K562 (cell line): ENCODE data around the gene AP3S2. TPM values are rescaled to one million over a fixed set of nuclear protein-coding genes. Genes with fewer than 3 reads are reported as not detected.

Experiments used
- HNRNPH1 ChIP-seq: fragments of 200-400 bp; formaldehyde crosslinking; optimal IDR thresholded peaks from 2 replicates; pipeline ENCODE3; 2017; ENCODE audit warnings: low read depth, mild to moderate bottlenecking, low read length, moderate library complexity
- MCM7 ChIP-seq, 2 experiments: fragments of 450-650 bp; IDR thresholded peaks; 2 replicates each; pipeline ENCODE4 v1.6.1; 2016 to 2018
- NCOR1 ChIP-seq: fragments of 450-650 bp; IDR thresholded peaks from 2 replicates; pipeline ENCODE4 v1.6.1; 2016; ENCODE audit warnings: mild to moderate bottlenecking, moderate library complexity
- SRSF3 ChIP-seq: fragments of 200-400 bp; formaldehyde crosslinking; IDR thresholded peaks from 2 replicates; pipeline ENCODE4 v1.6.1; 2016; ENCODE audit warnings: mild to moderate bottlenecking, low read length, moderate library complexity; ENCODE audit not compliant: insufficient read depth
- STAT5B ChIP-seq: fragments of 250-450 bp; sonication (Bioruptor Pico); IDR thresholded peaks from 2 replicates; pipeline ENCODE4 v1.8.0; 2021; ENCODE audit warnings: mild to moderate bottlenecking, inconsistent platforms
- ZNF140 ChIP-seq: fragments of 250-450 bp; sonication (Bioruptor Pico); IDR thresholded peaks from 2 replicates; pipeline ENCODE4 v1.8.0; 2021; ENCODE audit warnings: moderate library complexity, mild to moderate bottlenecking, inconsistent platforms
- ZNF41 ChIP-seq: fragments of 250-450 bp; sonication (Bioruptor Pico); conservative IDR thresholded peaks from 2 replicates; pipeline ENCODE4 v1.4.0; 2020; ENCODE audit warnings: mild to moderate bottlenecking
- polyA plus RNA-seq, 8 experiments: library from polyadenylated mRNA; depleted of rRNA in 4 of 8; stranded (reverse) in 5 of 8; unstranded in 3 of 8; fragments of >200 nt; fragmentation: Nextera tagmentation in 2 of 8; fragmentation: Illumina TruSeq in 1 of 8; extraction: Ambion mirVana in 2 of 8; extraction: Trizol in 1 of 8; gene quantifications; 2 replicates each; pipeline versions ENCODE4 v1.2.1 to v1.2.3, GENCODE V29; 2011 to 2014; ENCODE audit warnings: inconsistent platforms in 1 of 8, missing spikeins in 1 of 8
- total RNA-seq, 7 experiments: library from RNA; depleted of rRNA in 6 of 7; stranded (reverse); fragments of >200 nt in 6 of 7; fragmentation: Illumina TruSeq in 2 of 7; extraction: Trizol in 2 of 7; gene quantifications; 2 replicates each; pipeline versions ENCODE4 v1.2.1 to v1.2.3, GENCODE V29; 2011 to 2021; ENCODE audit warnings: low replicate concordance in 1 of 7
- TF ChIP-seq, protein P1 (sequence below): fragments of 450-650 bp; IDR thresholded peaks from 2 replicates; pipeline ENCODE4 v1.6.1; 2016; ENCODE audit warnings: mild to moderate bottlenecking
- TF ChIP-seq, protein P2 (sequence below), 2 experiments: fragments of 450-650 bp; IDR thresholded peaks; 2 replicates each; pipeline ENCODE4 v1.6.1; 2016; ENCODE audit warnings: mild to moderate bottlenecking in 2 of 2, borderline replicate concordance in 1 of 2, low read depth in 1 of 2, moderate library complexity in 1 of 2
- TF ChIP-seq, protein P3 (sequence below): sonication (generic); formaldehyde crosslinking; IDR thresholded peaks from 2 replicates; pipeline ENCODE4 v1.8.1; 2022; ENCODE audit warnings: missing genetic modification reagents
- TF ChIP-seq, protein P4 (sequence below): fragments of 250-450 bp; sonication (Bioruptor Pico); IDR thresholded peaks from 2 replicates; pipeline ENCODE4 v1.8.0; 2022; ENCODE audit warnings: moderate library complexity, mild to moderate bottlenecking, inconsistent platforms
- TF ChIP-seq, protein P5 (sequence below): sonication (generic); formaldehyde crosslinking; IDR thresholded peaks from 2 replicates; pipeline ENCODE4 v1.8.0; 2023; ENCODE audit warnings: mild to moderate bottlenecking, missing genetic modification reagents

The AP3S2 gene
- total and polyA plus RNA-seq, 9 of the 15 experiments (the other 6 are each of a cell fraction or from before 2014, with no cell fraction given) = 16.4 to 54.1 (median 37.4) TPM

DNA sequence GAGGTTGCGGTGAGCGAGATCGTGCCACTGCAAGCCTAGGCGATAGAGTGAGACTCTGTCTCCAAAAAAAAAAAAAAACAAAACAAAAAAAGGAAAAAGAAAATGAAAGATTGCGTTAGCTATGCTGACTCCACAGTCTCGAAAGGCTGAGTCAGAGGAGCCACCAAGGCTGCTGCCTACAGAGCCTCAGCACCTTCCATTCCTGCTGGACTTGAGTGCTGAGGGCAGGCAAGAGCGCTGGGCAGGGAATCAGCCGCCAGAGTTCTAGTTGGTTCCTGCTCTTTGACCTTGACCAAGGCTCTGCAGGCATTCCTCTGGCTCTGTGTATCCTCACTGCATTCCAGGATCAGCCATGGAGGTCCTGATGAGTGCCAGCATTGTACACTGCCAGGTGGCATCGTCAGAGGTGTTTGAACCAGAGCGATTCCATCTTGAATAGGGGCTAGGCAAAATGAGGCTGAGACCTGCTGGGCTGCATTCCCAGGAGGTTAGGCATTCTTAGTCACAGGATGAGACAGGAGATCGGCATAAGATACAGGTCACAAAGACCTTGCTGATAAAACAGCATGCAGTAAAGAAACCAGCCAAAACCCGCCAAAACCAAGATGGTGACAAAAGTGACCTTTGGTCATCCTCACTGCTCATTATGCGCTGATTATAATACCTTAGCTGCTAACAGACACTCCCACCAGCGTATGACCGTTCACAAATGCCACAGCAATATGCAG is 111.7 kb downstream of the AP3S2 start (continued):
- TF ChIP-seq, protein P1, sequence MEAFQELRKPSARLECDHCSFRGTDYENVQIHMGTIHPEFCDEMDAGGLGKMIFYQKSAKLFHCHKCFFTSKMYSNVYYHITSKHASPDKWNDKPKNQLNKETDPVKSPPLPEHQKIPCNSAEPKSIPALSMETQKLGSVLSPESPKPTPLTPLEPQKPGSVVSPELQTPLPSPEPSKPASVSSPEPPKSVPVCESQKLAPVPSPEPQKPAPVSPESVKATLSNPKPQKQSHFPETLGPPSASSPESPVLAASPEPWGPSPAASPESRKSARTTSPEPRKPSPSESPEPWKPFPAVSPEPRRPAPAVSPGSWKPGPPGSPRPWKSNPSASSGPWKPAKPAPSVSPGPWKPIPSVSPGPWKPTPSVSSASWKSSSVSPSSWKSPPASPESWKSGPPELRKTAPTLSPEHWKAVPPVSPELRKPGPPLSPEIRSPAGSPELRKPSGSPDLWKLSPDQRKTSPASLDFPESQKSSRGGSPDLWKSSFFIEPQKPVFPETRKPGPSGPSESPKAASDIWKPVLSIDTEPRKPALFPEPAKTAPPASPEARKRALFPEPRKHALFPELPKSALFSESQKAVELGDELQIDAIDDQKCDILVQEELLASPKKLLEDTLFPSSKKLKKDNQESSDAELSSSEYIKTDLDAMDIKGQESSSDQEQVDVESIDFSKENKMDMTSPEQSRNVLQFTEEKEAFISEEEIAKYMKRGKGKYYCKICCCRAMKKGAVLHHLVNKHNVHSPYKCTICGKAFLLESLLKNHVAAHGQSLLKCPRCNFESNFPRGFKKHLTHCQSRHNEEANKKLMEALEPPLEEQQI = no peak
- TF ChIP-seq, protein P2, sequence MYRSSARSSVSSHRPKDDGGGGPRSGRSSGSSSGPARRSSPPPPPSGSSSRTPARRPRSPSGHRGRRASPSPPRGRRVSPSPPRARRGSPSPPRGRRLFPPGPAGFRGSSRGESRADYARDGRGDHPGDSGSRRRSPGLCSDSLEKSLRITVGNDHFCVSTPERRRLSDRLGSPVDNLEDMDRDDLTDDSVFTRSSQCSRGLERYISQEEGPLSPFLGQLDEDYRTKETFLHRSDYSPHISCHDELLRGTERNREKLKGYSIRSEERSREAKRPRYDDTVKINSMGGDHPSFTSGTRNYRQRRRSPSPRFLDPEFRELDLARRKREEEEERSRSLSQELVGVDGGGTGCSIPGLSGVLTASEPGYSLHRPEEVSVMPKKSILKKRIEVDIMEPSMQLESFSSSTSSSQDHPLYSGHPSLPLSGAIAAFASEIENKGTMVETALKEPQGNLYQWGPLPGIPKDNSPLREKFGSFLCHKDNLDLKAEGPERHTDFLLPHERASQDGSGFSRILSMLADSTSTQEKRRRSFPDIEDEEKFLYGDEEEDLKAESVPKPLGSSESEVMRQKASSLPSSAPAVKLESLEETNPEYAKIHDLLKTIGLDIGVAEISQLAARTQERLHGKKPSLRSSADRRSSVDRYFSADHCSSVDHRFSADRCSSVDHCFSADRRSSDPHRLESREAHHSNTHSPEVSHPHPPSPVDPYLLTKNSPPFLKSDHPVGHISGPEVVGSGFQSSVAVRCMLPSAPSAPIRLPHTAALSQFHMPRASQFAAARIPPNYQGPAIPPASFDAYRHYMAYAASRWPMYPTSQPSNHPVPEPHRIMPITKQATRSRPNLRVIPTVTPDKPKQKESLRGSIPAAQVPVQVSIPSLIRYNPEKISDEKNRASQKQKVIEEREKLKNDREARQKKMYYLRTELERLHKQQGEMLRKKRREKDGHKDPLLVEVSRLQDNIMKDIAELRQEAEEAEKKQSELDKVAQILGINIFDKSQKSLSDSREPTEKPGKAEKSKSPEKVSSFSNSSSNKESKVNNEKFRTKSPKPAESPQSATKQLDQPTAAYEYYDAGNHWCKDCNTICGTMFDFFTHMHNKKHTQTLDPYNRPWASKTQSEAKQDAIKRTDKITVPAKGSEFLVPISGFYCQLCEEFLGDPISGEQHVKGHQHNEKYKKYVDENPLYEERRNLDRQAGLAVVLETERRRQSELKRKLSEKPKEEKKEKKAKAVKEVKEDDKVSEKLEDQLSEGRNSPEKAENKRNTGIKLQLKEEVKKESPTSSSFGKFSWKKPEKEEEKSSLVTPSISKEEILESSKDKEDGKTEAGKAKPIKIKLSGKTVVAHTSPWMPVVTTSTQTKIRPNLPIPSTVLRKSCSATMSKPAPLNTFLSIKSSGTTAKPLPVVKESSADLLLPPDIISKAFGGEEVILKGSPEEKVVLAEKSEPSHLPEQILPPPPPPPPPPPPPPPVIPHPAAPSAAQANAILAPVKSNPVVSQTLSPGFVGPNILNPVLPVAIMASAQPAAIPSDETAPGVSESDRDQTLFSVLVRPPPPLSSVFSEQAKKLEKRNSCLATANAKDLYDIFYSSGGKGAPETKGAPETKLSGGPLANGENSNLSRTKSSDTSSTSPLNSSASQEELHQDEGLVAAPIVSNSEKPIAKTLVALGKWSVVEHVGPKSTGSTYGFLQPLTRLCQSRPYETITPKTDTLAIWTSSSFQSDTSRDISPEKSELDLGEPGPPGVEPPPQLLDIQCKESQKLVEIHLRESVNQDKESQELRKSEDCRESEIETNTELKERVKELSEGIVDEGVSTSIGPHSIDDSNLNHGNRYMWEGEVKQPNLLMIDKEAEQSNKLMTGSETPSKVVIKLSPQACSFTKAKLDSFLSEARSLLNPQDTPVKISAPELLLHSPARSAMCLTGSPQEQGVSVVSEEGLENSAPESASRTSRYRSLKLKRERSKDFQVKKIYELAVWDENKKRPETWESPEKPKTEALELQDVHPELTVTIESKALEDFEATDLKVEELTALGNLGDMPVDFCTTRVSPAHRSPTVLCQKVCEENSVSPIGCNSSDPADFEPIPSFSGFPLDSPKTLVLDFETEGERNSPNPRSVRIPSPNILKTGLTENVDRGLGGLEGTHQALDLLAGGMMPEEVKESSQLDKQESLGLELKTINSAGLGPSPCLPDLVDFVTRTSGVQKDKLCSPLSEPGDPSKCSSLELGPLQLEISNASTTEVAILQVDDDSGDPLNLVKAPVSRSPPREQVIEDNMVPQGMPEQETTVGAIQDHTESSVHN (IDR thresholded peaks at IDR 0.05; ENCODE audit: borderline replicate concordance in 1 of 2, low read depth in 1 of 2) = 0 out of 4 replicates have a peak, but pooled peaks of 1 of the 2 experiments have one; percentile 21
- TF ChIP-seq HNRNPH1 (no peak), MCM7 (IDR thresholded peaks at IDR 0.05) (no peak), SRSF3 (no peak), STAT5B (peak; percentile 84), NCOR1 (no peak), ZNF41 (CRISPR knock-in tag) (peak; percentile 97), ZNF140 (CRISPR knock-in tag) (no peak)
- TF ChIP-seq, protein P3, sequence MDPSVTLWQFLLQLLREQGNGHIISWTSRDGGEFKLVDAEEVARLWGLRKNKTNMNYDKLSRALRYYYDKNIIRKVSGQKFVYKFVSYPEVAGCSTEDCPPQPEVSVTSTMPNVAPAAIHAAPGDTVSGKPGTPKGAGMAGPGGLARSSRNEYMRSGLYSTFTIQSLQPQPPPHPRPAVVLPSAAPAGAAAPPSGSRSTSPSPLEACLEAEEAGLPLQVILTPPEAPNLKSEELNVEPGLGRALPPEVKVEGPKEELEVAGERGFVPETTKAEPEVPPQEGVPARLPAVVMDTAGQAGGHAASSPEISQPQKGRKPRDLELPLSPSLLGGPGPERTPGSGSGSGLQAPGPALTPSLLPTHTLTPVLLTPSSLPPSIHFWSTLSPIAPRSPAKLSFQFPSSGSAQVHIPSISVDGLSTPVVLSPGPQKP (CRISPR knock-in tag) = no peak
- TF ChIP-seq, protein P4, sequence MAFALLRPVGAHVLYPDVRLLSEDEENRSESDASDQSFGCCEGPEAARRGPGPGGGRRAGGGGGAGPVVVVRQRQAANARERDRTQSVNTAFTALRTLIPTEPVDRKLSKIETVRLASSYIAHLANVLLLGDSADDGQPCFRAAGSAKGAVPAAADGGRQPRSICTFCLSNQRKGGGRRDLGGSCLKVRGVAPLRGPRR (CRISPR knock-in tag) = peak; percentile 97
- TF ChIP-seq, protein P5, sequence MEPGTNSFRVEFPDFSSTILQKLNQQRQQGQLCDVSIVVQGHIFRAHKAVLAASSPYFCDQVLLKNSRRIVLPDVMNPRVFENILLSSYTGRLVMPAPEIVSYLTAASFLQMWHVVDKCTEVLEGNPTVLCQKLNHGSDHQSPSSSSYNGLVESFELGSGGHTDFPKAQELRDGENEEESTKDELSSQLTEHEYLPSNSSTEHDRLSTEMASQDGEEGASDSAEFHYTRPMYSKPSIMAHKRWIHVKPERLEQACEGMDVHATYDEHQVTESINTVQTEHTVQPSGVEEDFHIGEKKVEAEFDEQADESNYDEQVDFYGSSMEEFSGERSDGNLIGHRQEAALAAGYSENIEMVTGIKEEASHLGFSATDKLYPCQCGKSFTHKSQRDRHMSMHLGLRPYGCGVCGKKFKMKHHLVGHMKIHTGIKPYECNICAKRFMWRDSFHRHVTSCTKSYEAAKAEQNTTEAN (CRISPR knock-in tag) = no peak
